Measurements from ENCODE around the gene DNAH3.

DNA sequence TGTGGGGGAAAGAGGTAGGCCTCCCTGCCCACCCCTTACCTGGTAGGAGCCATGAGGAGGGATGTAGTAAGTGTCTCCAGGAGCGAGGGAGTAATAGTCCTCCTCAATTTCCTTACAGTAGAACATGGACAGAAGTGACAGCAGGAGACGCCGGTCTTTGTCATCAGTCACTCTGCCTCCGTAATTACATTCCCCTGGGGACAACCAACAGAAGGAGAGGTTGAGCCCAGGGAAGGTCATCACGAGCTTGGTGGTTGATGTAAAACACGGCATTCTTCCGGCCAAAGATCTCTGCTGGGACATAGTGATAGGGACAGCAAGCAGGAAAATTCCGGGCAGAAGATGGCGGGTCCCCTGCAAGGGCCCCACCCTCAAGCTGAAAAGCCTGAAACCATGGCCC lies 202.2 kb downstream of the DNAH3 start:
- TF ChIP-seq POLR2AphosphoS5 (IDR thresholded peaks at IDR 0.05; ENCODE audit: low read depth, low read length) (no peak), TAF1 (IDR thresholded peaks at IDR 0.05; ENCODE audit: borderline replicate concordance, insufficient read depth, low read length) (no peak)
- TF ChIP-seq, protein P1, sequence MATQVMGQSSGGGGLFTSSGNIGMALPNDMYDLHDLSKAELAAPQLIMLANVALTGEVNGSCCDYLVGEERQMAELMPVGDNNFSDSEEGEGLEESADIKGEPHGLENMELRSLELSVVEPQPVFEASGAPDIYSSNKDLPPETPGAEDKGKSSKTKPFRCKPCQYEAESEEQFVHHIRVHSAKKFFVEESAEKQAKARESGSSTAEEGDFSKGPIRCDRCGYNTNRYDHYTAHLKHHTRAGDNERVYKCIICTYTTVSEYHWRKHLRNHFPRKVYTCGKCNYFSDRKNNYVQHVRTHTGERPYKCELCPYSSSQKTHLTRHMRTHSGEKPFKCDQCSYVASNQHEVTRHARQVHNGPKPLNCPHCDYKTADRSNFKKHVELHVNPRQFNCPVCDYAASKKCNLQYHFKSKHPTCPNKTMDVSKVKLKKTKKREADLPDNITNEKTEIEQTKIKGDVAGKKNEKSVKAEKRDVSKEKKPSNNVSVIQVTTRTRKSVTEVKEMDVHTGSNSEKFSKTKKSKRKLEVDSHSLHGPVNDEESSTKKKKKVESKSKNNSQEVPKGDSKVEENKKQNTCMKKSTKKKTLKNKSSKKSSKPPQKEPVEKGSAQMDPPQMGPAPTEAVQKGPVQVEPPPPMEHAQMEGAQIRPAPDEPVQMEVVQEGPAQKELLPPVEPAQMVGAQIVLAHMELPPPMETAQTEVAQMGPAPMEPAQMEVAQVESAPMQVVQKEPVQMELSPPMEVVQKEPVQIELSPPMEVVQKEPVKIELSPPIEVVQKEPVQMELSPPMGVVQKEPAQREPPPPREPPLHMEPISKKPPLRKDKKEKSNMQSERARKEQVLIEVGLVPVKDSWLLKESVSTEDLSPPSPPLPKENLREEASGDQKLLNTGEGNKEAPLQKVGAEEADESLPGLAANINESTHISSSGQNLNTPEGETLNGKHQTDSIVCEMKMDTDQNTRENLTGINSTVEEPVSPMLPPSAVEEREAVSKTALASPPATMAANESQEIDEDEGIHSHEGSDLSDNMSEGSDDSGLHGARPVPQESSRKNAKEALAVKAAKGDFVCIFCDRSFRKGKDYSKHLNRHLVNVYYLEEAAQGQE (IDR thresholded peaks at IDR 0.05; ENCODE audit: insufficient read depth in 1 of 2, low read depth in 2 of 2, low read length in 2 of 2), result no peak
